HepG2 (cell line): ENCODE data around the gene NXT1. TPM values are rescaled to one million over a fixed set of nuclear protein-coding genes. Genes with fewer than 3 reads are reported as not detected.

Source experiments
- NR2F1 ChIP-seq, 2 experiments: fragments of 450-650 bp in 1 of 2; formaldehyde crosslinking in 1 of 2; IDR thresholded peaks; 2 replicates each; pipeline versions ENCODE4 v1.5.0 to v1.6.1; 2016 to 2020; ENCODE audit warnings: mild to moderate bottlenecking in 1 of 2, missing compliant biosample characterization in 1 of 2, missing genetic modification reagents in 1 of 2, moderate library complexity in 1 of 2
- PHB2 ChIP-seq: fragments of 450-650 bp; IDR thresholded peaks from 2 replicates; pipeline ENCODE4 v1.6.1; 2018; ENCODE audit not compliant: partially characterized antibody
- RAD21 ChIP-seq: fragments of 450-650 bp; formaldehyde crosslinking; IDR thresholded peaks from 2 replicates; pipeline ENCODE4 v1.5.0; 2020; ENCODE audit warnings: mild to moderate bottlenecking
- SNAI1 ChIP-seq: sonication (generic); formaldehyde crosslinking; IDR thresholded peaks from 2 replicates; pipeline ENCODE4 v1.5.0; 2020; ENCODE audit warnings: mild to moderate bottlenecking, missing genetic modification reagents, borderline replicate concordance
- SRSF1 ChIP-seq: fragments of 200-400 bp; formaldehyde crosslinking; optimal IDR thresholded peaks from 2 replicates; pipeline ENCODE3; 2017; ENCODE audit warnings: mild to moderate bottlenecking, low read depth, low read length, moderate library complexity
- STAG1 ChIP-seq: sonication (generic); formaldehyde crosslinking; IDR thresholded peaks from 2 replicates; pipeline ENCODE4 v1.4.0; 2020; ENCODE audit warnings: missing genetic modification reagents
- ZMAT3 ChIP-seq: sonication (generic); formaldehyde crosslinking; conservative IDR thresholded peaks from 2 replicates; pipeline ENCODE4 v1.7.0; 2021; ENCODE audit warnings: missing genetic modification reagents
- ZNF136 ChIP-seq: sonication (generic); formaldehyde crosslinking; IDR thresholded peaks from 2 replicates; pipeline ENCODE4 v1.8.1; 2022; ENCODE audit warnings: low read depth, mild to moderate bottlenecking, moderate library complexity, missing genetic modification reagents
- ZNF234 ChIP-seq: sonication (generic); formaldehyde crosslinking; conservative IDR thresholded peaks from 2 replicates; pipeline ENCODE4 v1.5.1; 2020; ENCODE audit warnings: mild to moderate bottlenecking, missing genetic modification reagents
- ZNF292 ChIP-seq: sonication (generic); formaldehyde crosslinking; IDR thresholded peaks from 2 replicates; pipeline ENCODE4 v1.8.1; 2022; ENCODE audit warnings: mild to moderate bottlenecking, low read depth, missing genetic modification reagents, borderline replicate concordance
- polyA plus RNA-seq, 8 experiments: library from polyadenylated mRNA; depleted of rRNA in 3 of 8; stranded (reverse) in 7 of 8; unstranded in 1 of 8; fragments of >200 nt; fragmentation: Illumina TruSeq in 4 of 8; extraction: Trizol in 4 of 8; gene quantifications; 2 replicates each; pipeline versions ENCODE4 v1.2.1 to v1.2.3, GENCODE V29; 2011 to 2016; ENCODE audit warnings: low read depth in 4 of 8, missing spikeins in 1 of 8, mixed read lengths in 1 of 8; ENCODE audit not compliant: insufficient read depth in 1 of 8
- total RNA-seq, 5 experiments: library from RNA; depleted of rRNA; stranded (reverse); fragments of >200 nt; fragmentation: Illumina TruSeq; extraction: Trizol; gene quantifications; 2 replicates each; pipeline ENCODE4 v1.2.3, GENCODE V29; 2016; ENCODE audit warnings: low read depth in 1 of 5
- TF ChIP-seq, protein P1 (sequence below), 2 experiments: sonication (generic) in 1 of 2; formaldehyde crosslinking in 1 of 2; IDR thresholded peaks; 2 replicates each; pipeline versions ENCODE4 v1.4.0 to v1.6.1; 2016 to 2020; ENCODE audit warnings: borderline replicate concordance in 1 of 2, low read depth in 1 of 2, mild to moderate bottlenecking in 1 of 2, missing genetic modification reagents in 1 of 2
- TF ChIP-seq, protein P2 (sequence below): sonication (generic); formaldehyde crosslinking; IDR thresholded peaks from 2 replicates; pipeline ENCODE4 v1.9.0; 2021; ENCODE audit warnings: mild to moderate bottlenecking, missing genetic modification reagents
- TF ChIP-seq, protein P3 (sequence below): sonication (generic); formaldehyde crosslinking; IDR thresholded peaks from 2 replicates; pipeline ENCODE4 v1.4.0; 2020; ENCODE audit warnings: mild to moderate bottlenecking, missing genetic modification reagents

Gene NXT1
- total and polyA plus RNA-seq, 2 of the 13 experiments (the other 11 are each of a cell fraction or from before 2014, with no cell fraction given): 35.6 to 65.9 TPM

DNA sequence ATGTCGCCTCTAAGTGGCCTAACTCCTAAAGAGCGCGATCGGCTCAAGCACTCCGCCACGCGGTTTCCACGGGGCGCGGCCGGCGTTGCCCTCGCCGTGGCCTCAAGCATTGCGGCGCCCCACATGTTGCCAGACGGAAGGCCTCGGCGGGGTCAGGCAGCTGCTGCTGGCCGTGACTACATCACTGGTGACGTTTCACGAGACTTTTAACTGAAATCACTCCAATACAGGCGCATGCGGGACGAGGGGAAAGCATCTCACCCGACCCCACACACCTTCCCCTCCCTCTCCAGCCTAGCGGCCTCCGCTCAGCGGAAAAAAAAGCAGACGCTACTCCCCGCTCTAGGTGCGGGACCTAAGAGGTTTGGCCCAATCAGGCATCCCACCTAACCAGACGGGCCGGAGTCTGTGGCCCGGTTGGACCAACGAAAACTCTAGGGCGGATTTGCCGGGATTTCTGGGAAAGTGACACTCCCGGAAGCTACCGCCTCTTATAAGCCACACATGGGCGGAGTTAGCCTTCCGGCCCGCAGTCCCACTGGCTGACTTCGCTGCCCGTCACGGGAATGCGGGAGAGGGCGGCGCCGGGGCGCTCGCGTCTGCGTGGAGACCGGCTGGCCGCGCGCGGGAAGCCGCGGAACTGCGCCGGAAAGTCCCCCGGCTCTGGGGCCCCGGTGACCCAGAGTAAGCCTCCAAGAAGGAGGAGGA, at the start of gene NXT1 (continued):
- no peak; the same call in 1 of the 2 replicates for TF ChIP-seq ZNF234 (CRISPR knock-in tag)
- no peak for TF ChIP-seq STAG1 (CRISPR knock-in tag)
- TF ChIP-seq, protein P1, sequence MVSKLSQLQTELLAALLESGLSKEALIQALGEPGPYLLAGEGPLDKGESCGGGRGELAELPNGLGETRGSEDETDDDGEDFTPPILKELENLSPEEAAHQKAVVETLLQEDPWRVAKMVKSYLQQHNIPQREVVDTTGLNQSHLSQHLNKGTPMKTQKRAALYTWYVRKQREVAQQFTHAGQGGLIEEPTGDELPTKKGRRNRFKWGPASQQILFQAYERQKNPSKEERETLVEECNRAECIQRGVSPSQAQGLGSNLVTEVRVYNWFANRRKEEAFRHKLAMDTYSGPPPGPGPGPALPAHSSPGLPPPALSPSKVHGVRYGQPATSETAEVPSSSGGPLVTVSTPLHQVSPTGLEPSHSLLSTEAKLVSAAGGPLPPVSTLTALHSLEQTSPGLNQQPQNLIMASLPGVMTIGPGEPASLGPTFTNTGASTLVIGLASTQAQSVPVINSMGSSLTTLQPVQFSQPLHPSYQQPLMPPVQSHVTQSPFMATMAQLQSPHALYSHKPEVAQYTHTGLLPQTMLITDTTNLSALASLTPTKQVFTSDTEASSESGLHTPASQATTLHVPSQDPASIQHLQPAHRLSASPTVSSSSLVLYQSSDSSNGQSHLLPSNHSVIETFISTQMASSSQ (IDR thresholded peaks at IDR 0.05; ENCODE audit: low read depth): no peak; the same call in 1 of the 2 replicates
- TF ChIP-seq, protein P1 (CRISPR knock-in tag; IDR thresholded peaks at IDR 0.05; ENCODE audit: borderline replicate concordance): peak; percentile 21; the same call in 1 of the 2 replicates
- peak; percentile 64 to 67 for TF ChIP-seq NR2F1 (CRISPR knock-in tag; IDR thresholded peaks at IDR 0.05)
- peak; percentile 54 for TF ChIP-seq SNAI1 (CRISPR knock-in tag)
- TF ChIP-seq, protein P2, sequence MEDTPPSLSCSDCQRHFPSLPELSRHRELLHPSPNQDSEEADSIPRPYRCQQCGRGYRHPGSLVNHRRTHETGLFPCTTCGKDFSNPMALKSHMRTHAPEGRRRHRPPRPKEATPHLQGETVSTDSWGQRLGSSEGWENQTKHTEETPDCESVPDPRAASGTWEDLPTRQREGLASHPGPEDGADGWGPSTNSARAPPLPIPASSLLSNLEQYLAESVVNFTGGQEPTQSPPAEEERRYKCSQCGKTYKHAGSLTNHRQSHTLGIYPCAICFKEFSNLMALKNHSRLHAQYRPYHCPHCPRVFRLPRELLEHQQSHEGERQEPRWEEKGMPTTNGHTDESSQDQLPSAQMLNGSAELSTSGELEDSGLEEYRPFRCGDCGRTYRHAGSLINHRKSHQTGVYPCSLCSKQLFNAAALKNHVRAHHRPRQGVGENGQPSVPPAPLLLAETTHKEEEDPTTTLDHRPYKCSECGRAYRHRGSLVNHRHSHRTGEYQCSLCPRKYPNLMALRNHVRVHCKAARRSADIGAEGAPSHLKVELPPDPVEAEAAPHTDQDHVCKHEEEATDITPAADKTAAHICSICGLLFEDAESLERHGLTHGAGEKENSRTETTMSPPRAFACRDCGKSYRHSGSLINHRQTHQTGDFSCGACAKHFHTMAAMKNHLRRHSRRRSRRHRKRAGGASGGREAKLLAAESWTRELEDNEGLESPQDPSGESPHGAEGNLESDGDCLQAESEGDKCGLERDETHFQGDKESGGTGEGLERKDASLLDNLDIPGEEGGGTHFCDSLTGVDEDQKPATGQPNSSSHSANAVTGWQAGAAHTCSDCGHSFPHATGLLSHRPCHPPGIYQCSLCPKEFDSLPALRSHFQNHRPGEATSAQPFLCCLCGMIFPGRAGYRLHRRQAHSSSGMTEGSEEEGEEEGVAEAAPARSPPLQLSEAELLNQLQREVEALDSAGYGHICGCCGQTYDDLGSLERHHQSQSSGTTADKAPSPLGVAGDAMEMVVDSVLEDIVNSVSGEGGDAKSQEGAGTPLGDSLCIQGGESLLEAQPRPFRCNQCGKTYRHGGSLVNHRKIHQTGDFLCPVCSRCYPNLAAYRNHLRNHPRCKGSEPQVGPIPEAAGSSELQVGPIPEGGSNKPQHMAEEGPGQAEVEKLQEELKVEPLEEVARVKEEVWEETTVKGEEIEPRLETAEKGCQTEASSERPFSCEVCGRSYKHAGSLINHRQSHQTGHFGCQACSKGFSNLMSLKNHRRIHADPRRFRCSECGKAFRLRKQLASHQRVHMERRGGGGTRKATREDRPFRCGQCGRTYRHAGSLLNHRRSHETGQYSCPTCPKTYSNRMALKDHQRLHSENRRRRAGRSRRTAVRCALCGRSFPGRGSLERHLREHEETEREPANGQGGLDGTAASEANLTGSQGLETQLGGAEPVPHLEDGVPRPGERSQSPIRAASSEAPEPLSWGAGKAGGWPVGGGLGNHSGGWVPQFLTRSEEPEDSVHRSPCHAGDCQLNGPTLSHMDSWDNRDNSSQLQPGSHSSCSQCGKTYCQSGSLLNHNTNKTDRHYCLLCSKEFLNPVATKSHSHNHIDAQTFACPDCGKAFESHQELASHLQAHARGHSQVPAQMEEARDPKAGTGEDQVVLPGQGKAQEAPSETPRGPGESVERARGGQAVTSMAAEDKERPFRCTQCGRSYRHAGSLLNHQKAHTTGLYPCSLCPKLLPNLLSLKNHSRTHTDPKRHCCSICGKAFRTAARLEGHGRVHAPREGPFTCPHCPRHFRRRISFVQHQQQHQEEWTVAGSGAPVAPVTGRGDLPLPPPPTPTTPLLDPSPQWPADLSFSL (CRISPR knock-in tag): no peak; the same call in 1 of the 2 replicates
- TF ChIP-seq ZMAT3 (CRISPR knock-in tag): peak; percentile 80
- TF ChIP-seq, protein P3, sequence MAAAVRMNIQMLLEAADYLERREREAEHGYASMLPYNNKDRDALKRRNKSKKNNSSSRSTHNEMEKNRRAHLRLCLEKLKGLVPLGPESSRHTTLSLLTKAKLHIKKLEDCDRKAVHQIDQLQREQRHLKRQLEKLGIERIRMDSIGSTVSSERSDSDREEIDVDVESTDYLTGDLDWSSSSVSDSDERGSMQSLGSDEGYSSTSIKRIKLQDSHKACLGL (CRISPR knock-in tag): peak; percentile 84
- TF ChIP-seq SRSF1: peak; percentile 95
- no peak for TF ChIP-seq PHB2
- TF ChIP-seq RAD21 (CRISPR knock-in tag): peak; percentile 46; the same call in 1 of the 2 replicates
- TF ChIP-seq ZNF292 (CRISPR knock-in tag): peak; percentile 94
- peak; percentile 41; the same call in 1 of the 2 replicates for TF ChIP-seq ZNF136 (CRISPR knock-in tag)
